ENCODE results near the gene PIGZ.

PIGZ gene

GRCh38 chr3:196994056-196994455 lies 25.4 kb upstream of the PIGZ start:
- TF ChIP-seq, protein P1, sequence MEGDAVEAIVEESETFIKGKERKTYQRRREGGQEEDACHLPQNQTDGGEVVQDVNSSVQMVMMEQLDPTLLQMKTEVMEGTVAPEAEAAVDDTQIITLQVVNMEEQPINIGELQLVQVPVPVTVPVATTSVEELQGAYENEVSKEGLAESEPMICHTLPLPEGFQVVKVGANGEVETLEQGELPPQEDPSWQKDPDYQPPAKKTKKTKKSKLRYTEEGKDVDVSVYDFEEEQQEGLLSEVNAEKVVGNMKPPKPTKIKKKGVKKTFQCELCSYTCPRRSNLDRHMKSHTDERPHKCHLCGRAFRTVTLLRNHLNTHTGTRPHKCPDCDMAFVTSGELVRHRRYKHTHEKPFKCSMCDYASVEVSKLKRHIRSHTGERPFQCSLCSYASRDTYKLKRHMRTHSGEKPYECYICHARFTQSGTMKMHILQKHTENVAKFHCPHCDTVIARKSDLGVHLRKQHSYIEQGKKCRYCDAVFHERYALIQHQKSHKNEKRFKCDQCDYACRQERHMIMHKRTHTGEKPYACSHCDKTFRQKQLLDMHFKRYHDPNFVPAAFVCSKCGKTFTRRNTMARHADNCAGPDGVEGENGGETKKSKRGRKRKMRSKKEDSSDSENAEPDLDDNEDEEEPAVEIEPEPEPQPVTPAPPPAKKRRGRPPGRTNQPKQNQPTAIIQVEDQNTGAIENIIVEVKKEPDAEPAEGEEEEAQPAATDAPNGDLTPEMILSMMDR (IDR thresholded peaks at IDR 0.05): no peak
- DNase-seq (ENCODE audit: low spot score): no peak
- no peak overlapping the region for H3K27ac ChIP-seq
- H3K4me3 ChIP-seq: no peak overlapping the region

- H3K27ac ChIP-seq: no peak overlapping the region
Observed at GRCh38 chr3:196992461-196993065, 23.9 kb upstream of the PIGZ start.

GRCh38 chr3:196991581-196992460 lies 23.2 kb upstream of the PIGZ start:
- TF ChIP-seq, protein P1 (IDR thresholded peaks at IDR 0.05): no peak
- DNase-seq (ENCODE audit: low spot score): no peak
- no peak overlapping the region for H3K4me3 ChIP-seq
- no peak overlapping the region for H3K27ac ChIP-seq

More at GRCh38 chr3:196992461-196993065, 23.9 kb upstream of the PIGZ start:
- no peak for DNase-seq (ENCODE audit: low spot score)
- TF ChIP-seq, protein P1 (IDR thresholded peaks at IDR 0.05): no peak
- H3K4me3 ChIP-seq: no peak overlapping the region

- TF ChIP-seq, protein P1 (IDR thresholded peaks at IDR 0.05): no peak
- no peak for DNase-seq (ENCODE audit: low spot score)
- H3K4me3 ChIP-seq: no peak overlapping the region
Observed at GRCh38 chr3:196990601-196991007, 22.0 kb upstream of the PIGZ start.

DNA sequence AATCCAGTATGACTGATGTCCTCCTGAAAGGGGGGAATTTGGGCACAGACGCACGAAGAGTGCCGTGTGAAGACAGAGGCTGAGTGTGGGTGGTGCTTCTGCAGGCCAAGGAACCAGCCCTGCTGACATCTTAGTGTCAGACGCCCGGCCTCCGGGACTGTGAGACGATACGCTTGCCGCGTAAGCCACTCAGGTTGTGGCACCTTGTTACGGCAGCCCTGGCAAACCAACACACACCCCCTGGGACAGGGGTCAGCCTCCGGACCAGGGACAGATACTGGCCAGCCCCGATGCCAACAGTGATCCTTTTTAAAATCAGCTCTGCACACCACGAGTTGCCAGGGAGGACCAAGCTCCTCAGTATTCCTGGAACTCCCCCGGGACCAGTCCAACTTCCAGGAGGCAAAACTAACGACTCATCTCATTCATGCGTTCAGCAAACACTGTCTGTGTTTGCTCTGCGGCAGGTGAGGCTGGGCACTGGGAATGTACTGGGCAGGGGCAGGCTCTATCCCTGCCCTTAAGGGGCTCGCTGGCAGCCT lies 21.2 kb upstream of the PIGZ start:
- no peak for DNase-seq (ENCODE audit: low spot score)
- H3K4me3 ChIP-seq: no peak overlapping the region
- TF ChIP-seq, protein P1 (IDR thresholded peaks at IDR 0.05): no peak
- H3K27ac ChIP-seq: no peak overlapping the region

More at GRCh38 chr3:196990601-196991007, 22.0 kb upstream of the PIGZ start:
- H3K27ac ChIP-seq: no peak overlapping the region

- no peak for DNase-seq (ENCODE audit: low spot score)
- Histone ChIP-seq H3K27ac (no peak overlapping the region), H3K4me3 (no peak overlapping the region)
- TF ChIP-seq, protein P1 (IDR thresholded peaks at IDR 0.05): no peak
Observed at GRCh38 chr3:196988241-196989029, 19.8 kb upstream of the PIGZ start.
